ENCODE results near the gene CLPTM1. TPM values are rescaled to one million over a fixed set of nuclear protein-coding genes. Genes with fewer than 3 reads are reported as not detected.

Gene CLPTM1
- polyA plus RNA-seq, 1 donor (not counting 4 experiments of a cell fraction or from before 2014, with no cell fraction given): 44.6 TPM

DNA sequence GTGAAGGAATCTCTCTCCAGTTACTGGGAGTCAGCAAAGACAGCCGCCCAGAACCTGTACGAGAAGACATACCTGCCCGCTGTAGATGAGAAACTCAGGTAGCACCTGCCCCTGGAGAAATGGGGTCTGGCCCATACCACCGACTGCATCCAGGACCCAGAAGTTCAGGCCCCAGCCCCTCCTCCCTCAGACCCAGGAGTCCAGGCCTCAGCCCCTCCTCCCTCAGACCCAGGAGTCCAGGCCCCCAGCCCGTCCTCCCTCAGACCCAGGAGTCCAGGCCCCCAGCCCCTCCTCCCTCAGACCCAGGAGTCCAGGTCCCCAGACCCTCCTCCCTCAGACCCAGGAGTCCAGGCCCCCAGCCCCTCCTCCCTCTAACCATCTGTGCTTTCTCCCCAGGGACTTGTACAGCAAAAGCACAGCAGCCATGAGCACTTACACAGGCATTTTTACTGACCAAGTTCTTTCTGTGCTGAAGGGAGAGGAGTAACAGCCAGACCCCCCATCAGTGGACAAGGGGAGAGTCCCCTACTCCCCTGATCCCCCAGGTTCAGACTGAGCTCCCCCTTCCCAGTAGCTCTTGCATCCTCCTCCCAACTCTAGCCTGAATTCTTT is 6.3 kb upstream of the CLPTM1 start:
- FAIRE-seq: no peak
- peaks cover 0 to 3% of the 10 kb centered on the region in 2 experiments for H3K36me3 ChIP-seq (ENCODE audit: control insufficient read depth in 2 of 2, extremely low read depth in 1 of 2, insufficient read depth in 2 of 2, low read length in 2 of 2)

DNA sequence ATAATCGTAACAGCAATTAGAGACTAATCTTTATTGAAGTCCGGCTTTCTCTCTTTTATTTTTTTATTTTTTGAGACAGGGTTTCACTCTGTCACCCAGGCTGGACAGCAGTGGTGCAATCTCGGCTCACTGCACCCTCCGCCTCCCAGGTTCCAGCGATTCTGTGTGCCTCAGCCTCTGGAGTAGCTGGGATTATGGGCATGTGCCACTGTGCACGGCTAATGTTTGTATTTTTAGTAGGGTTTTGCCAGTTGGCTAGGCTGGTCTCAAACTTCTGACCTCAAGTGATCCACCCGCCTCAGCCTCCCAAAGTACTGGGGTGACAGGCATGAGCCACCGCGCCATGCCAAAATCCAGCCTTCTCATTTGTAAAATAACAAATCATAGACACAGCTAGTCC is 5.6 kb upstream of the CLPTM1 start:
- no peak for FAIRE-seq
- no peaks in the 10 kb centered on the region for H4K20me1 ChIP-seq (ENCODE audit: control insufficient read depth, extremely low read depth, insufficient read depth, low read length)
- H3K79me2 ChIP-seq (ENCODE audit: control insufficient read depth, insufficient read depth, low read length): peaks cover 3% of the 10 kb centered on the region
- H3K9ac ChIP-seq (ENCODE audit: control insufficient read depth, extremely low read depth, insufficient read depth, low read length): no peak overlapping the region
- dilution Hi-C loops (cut with MboI; ENCODE audit: extremely low pct_ligation_motif_present, low sequenced_read_pairs): no loop called here
- no peak overlapping the region for H3K27ac ChIP-seq (ENCODE audit: control insufficient read depth, insufficient read depth, low read length)
- H2AFZ ChIP-seq (ENCODE audit: control insufficient read depth, low read length): no peak overlapping the region
- no peak for DNase-seq (ENCODE audit: low read depth, low spot score)
- H3K9me1 ChIP-seq (ENCODE audit: control insufficient read depth, extremely low read depth, insufficient read depth, low read length): no peaks in the 10 kb centered on the region
- H3K4me1 ChIP-seq (ENCODE audit: control insufficient read depth, extremely low read depth, insufficient read depth, low read length): peaks cover 9% of the 10 kb centered on the region
- H3K27me3 ChIP-seq (ENCODE audit: control insufficient read depth, extremely low read depth, insufficient read depth, low read length): no peaks in the 10 kb centered on the region
- no peaks in the 10 kb centered on the region for H3K9me3 ChIP-seq (ENCODE audit: control insufficient read depth, low read depth, low read length)
- no peak for TF ChIP-seq EZH2 (IDR thresholded peaks at IDR 0.05; ENCODE audit: low read length)
- TF ChIP-seq, protein P1, sequence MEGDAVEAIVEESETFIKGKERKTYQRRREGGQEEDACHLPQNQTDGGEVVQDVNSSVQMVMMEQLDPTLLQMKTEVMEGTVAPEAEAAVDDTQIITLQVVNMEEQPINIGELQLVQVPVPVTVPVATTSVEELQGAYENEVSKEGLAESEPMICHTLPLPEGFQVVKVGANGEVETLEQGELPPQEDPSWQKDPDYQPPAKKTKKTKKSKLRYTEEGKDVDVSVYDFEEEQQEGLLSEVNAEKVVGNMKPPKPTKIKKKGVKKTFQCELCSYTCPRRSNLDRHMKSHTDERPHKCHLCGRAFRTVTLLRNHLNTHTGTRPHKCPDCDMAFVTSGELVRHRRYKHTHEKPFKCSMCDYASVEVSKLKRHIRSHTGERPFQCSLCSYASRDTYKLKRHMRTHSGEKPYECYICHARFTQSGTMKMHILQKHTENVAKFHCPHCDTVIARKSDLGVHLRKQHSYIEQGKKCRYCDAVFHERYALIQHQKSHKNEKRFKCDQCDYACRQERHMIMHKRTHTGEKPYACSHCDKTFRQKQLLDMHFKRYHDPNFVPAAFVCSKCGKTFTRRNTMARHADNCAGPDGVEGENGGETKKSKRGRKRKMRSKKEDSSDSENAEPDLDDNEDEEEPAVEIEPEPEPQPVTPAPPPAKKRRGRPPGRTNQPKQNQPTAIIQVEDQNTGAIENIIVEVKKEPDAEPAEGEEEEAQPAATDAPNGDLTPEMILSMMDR (optimal IDR thresholded peaks at IDR 0.05 in 1 of 3, IDR thresholded peaks at IDR 0.05 in 1 of 3, conservative IDR thresholded peaks at IDR 0.05 in 1 of 3; ENCODE audit: extremely low read depth in 1 of 3, insufficient read depth in 2 of 3, low read length in 3 of 3): no peak
- H3K4me2 ChIP-seq (ENCODE audit: control insufficient read depth, extremely low read depth, insufficient read depth, low read depth, low read length): no peak overlapping the region
- peaks cover 0 to 3% of the 10 kb centered on the region in 2 experiments for H3K36me3 ChIP-seq (ENCODE audit: control insufficient read depth in 2 of 2, extremely low read depth in 1 of 2, insufficient read depth in 2 of 2, low read length in 2 of 2)
- H3K4me3 ChIP-seq (ENCODE audit: control insufficient read depth in 2 of 3, extremely low read depth in 1 of 3, insufficient read depth in 2 of 3, low read depth in 1 of 3, low read length in 3 of 3): no peak overlapping the region

More for the DNA sequence above, 6.3 kb upstream of the CLPTM1 start:
- Histone ChIP-seq H3K4me3 (ENCODE audit: control insufficient read depth in 2 of 3, extremely low read depth in 1 of 3, insufficient read depth in 2 of 3, low read depth in 1 of 3, low read length in 3 of 3) (no peak overlapping the region), H3K4me1 (ENCODE audit: control insufficient read depth, extremely low read depth, insufficient read depth, low read length) (peaks cover 2% of the 10 kb centered on the region), H3K9me3 (ENCODE audit: control insufficient read depth, low read depth, low read length) (no peaks in the 10 kb centered on the region), H4K20me1 (ENCODE audit: control insufficient read depth, extremely low read depth, insufficient read depth, low read length) (no peaks in the 10 kb centered on the region), H3K9ac (ENCODE audit: control insufficient read depth, extremely low read depth, insufficient read depth, low read length) (no peak overlapping the region), H3K27me3 (ENCODE audit: control insufficient read depth, extremely low read depth, insufficient read depth, low read length) (no peaks in the 10 kb centered on the region), H2AFZ (ENCODE audit: control insufficient read depth, low read length) (no peak overlapping the region), H3K79me2 (ENCODE audit: control insufficient read depth, insufficient read depth, low read length) (peaks cover 2% of the 10 kb centered on the region), H3K4me2 (ENCODE audit: control insufficient read depth, extremely low read depth, insufficient read depth, low read depth, low read length) (no peak overlapping the region), H3K27ac (ENCODE audit: control insufficient read depth, insufficient read depth, low read length) (no peak overlapping the region), H3K9me1 (ENCODE audit: control insufficient read depth, extremely low read depth, insufficient read depth, low read length) (no peaks in the 10 kb centered on the region)
- TF ChIP-seq, protein P1 (optimal IDR thresholded peaks at IDR 0.05 in 1 of 3, IDR thresholded peaks at IDR 0.05 in 1 of 3, conservative IDR thresholded peaks at IDR 0.05 in 1 of 3; ENCODE audit: extremely low read depth in 1 of 3, insufficient read depth in 2 of 3, low read length in 3 of 3): no peak
- no peak for TF ChIP-seq EZH2 (IDR thresholded peaks at IDR 0.05; ENCODE audit: low read length)
- dilution Hi-C loops (cut with MboI; ENCODE audit: extremely low pct_ligation_motif_present, low sequenced_read_pairs): no loop called here
- DNase-seq (ENCODE audit: low read depth, low spot score): no peak

All from keratinocyte (primary cell).